ENCODE data around the gene NASP. TPM values are rescaled to one million over a fixed set of nuclear protein-coding genes. Genes with fewer than 3 reads are reported as not detected.

Gene NASP
- total RNA-seq, 2 experiments from 2014 or later, result 227 to 246 TPM

GRCh38 chr1:45643321-45643720, 59.5 kb downstream of the NASP start:
- no peak overlapping the region for H3K4me3 Mint-ChIP-seq
- no peak for DNase-seq
- peaks cover 20% of the 10 kb centered on the region for H3K36me3 Mint-ChIP-seq (ENCODE audit: low read depth)
- ChIA-PET CTCF (interaction anchor here (1.2 to 1.5 kb wide), 2 partner anchors 9 to 10 kb away, joined by 3 to 5 read pairs; no protein-coding TSS in a partner anchor), POLR2A (interaction anchor here (1.2 kb wide), 1 partner anchor 45 kb away, joined by 3 read pairs; the partner anchor contains the start of gene TMEM69)
- no peaks in the 10 kb centered on the region for H3K27me3 Mint-ChIP-seq
- TF ChIP-seq, protein P1, sequence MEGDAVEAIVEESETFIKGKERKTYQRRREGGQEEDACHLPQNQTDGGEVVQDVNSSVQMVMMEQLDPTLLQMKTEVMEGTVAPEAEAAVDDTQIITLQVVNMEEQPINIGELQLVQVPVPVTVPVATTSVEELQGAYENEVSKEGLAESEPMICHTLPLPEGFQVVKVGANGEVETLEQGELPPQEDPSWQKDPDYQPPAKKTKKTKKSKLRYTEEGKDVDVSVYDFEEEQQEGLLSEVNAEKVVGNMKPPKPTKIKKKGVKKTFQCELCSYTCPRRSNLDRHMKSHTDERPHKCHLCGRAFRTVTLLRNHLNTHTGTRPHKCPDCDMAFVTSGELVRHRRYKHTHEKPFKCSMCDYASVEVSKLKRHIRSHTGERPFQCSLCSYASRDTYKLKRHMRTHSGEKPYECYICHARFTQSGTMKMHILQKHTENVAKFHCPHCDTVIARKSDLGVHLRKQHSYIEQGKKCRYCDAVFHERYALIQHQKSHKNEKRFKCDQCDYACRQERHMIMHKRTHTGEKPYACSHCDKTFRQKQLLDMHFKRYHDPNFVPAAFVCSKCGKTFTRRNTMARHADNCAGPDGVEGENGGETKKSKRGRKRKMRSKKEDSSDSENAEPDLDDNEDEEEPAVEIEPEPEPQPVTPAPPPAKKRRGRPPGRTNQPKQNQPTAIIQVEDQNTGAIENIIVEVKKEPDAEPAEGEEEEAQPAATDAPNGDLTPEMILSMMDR (IDR thresholded peaks at IDR 0.05), result no peak
- no peak overlapping the region for H3K27ac Mint-ChIP-seq
- intact Hi-C loops (cut with micrococcal nuclease), result no loop called here
- no peaks in the 10 kb centered on the region for H3K9me3 Mint-ChIP-seq
- no peak for ATAC-seq
- no peaks in the 10 kb centered on the region for H3K4me1 Mint-ChIP-seq (ENCODE audit: low read depth)

DNA sequence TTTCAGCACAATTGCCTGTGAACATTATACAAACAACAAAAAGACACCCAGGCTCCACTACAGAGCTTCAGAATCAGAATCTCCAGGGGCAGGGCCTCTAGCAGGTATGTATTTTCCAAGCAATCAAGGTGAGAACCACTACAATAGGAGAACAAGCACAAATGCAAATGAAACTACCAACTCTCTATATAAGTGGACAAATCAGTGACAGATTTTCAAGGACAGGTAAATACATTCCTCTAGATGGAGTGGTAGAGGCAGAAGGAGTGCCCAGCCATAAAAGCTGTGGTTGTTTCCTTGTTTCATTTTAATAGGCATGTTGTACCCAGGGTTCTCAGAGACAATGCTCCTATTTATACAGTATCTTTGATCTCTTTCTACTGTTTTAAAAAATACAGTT, 60.1 kb downstream of the NASP start:
- DNase-seq (no peak), ATAC-seq (no peak)
- intact Hi-C loops (cut with micrococcal nuclease), result no loop called here
- Mint-ChIP-seq H3K9me3 (no peaks in the 10 kb centered on the region), H3K27me3 (no peaks in the 10 kb centered on the region), H3K4me1 (ENCODE audit: low read depth) (no peaks in the 10 kb centered on the region), H3K4me3 (no peak overlapping the region), H3K36me3 (ENCODE audit: low read depth) (peaks cover 20% of the 10 kb centered on the region), H3K27ac (no peak overlapping the region)
- POLR2A ChIA-PET, result interaction anchor here (1.2 kb wide), 1 partner anchor 44 kb away, joined by 3 read pairs; the partner anchor contains the start of gene TMEM69
- CTCF ChIA-PET, result interaction anchor here (1.2 to 1.5 kb wide), 2 partner anchors 8 to 10 kb away, joined by 3 to 5 read pairs; no protein-coding TSS in a partner anchor
- TF ChIP-seq, protein P1 (IDR thresholded peaks at IDR 0.05), result no peak

DNA sequence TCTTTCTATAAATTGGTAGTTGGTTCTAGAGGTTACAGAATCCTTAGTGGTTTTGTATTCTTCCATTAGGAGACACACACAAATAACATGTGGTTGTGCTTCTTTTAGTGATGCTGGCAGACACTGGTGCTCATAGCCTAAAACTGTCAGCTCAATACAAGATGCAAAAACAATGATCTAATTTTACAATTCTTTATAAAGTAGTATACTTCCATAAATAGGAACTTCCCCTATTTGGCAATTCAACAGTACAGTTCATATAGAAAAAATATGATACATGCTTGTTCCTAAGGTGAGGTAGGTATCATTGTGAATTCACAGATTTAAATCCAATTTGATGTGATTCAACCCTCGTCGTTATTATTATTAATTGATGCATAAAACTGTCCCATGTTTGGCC, 60.8 kb downstream of the NASP start:
- ChIA-PET CTCF (interaction anchor here (0.9 kb wide), 1 partner anchor 17 kb away, joined by 3 read pairs; no protein-coding TSS in a partner anchor), POLR2A (interaction anchor here (1.2 kb wide), 1 partner anchor 44 kb away, joined by 3 read pairs; the partner anchor contains the start of gene TMEM69)
- Mint-ChIP-seq H3K36me3 (ENCODE audit: low read depth) (peaks cover 20% of the 10 kb centered on the region), H3K27me3 (no peaks in the 10 kb centered on the region), H3K4me3 (no peak overlapping the region), H3K4me1 (ENCODE audit: low read depth) (no peaks in the 10 kb centered on the region), H3K27ac (no peak overlapping the region), H3K9me3 (no peaks in the 10 kb centered on the region)
- intact Hi-C loops (cut with micrococcal nuclease), result no loop called here
- ATAC-seq (no peak), DNase-seq (no peak)
- TF ChIP-seq, protein P1 (IDR thresholded peaks at IDR 0.05), result no peak

- H3K36me3 Mint-ChIP-seq (ENCODE audit: low read depth), result peaks cover 22% of the 10 kb centered on the region
- ChIA-PET POLR2A (interaction anchor here (1.0 kb wide), 1 partner anchor 36 kb away, joined by 3 read pairs; no protein-coding TSS in a partner anchor), CTCF (interaction anchor here (0.6 kb wide), 1 partner anchor 9 kb away, joined by 3 read pairs; no protein-coding TSS in a partner anchor)
- H3K27me3 Mint-ChIP-seq, result no peaks in the 10 kb centered on the region
- no peak overlapping the region for H3K4me3 Mint-ChIP-seq
- TF ChIP-seq, protein P1 (IDR thresholded peaks at IDR 0.05), result no peak
- ATAC-seq (no peak), DNase-seq (no peak)
- intact Hi-C loops (cut with micrococcal nuclease), result no loop called here
- peaks cover 3% of the 10 kb centered on the region for H3K4me1 Mint-ChIP-seq (ENCODE audit: low read depth)
- no peak overlapping the region for H3K27ac Mint-ChIP-seq
- no peaks in the 10 kb centered on the region for H3K9me3 Mint-ChIP-seq
These were observed 63.6 kb downstream of the NASP start for GRCh38 chr1:45647248-45648021.

Measured in activated CD8-positive, alpha-beta T cell treated with anti-CD3 and anti-CD28 coated beads for 36 hours (primary cell).